Kidney epithelial cell (primary cell): ENCODE results near the gene GPX1. TPM values are rescaled to one million over a fixed set of nuclear protein-coding genes. Genes with fewer than 3 reads are reported as not detected.

Source experiments
- DNase-seq: peaks from one replicate; pipeline ENCODE4 v3.0.0-alpha.2; 2010; ENCODE audit warnings: low read depth
- H3K27me3 ChIP-seq: 2 replicates; pipeline ENCODE4 v1.6.0; 2011; ENCODE audit warnings: low read length; ENCODE audit not compliant: control insufficient read depth, insufficient read depth
- H3K36me3 ChIP-seq: 2 replicates; pipeline ENCODE4 v1.5.1; 2011; ENCODE audit warnings: low read length; ENCODE audit not compliant: control insufficient read depth, insufficient read depth
- H3K4me3 ChIP-seq: 2 replicates; pipeline ENCODE4 v1.5.1; 2011; ENCODE audit warnings: low read depth, mild to moderate bottlenecking, control low read depth, low read length
- total RNA-seq: library from RNA; depleted of rRNA; stranded (reverse); fragments of >200 nt; gene quantifications from 2 replicates; pipeline ENCODE4 v1.2.3, GENCODE V29; 2015
- TF ChIP-seq, protein P1 (sequence below): IDR thresholded peaks from 2 replicates; pipeline ENCODE4 v1.5.1; 2011; ENCODE audit warnings: mild to moderate bottlenecking, moderate library complexity, low read length, control low read depth, inconsistent platforms; ENCODE audit not compliant: insufficient read depth, poor library complexity, severe bottlenecking

Gene GPX1
- total RNA-seq, 1 donor from 2014 or later, result 422 TPM

DNA sequence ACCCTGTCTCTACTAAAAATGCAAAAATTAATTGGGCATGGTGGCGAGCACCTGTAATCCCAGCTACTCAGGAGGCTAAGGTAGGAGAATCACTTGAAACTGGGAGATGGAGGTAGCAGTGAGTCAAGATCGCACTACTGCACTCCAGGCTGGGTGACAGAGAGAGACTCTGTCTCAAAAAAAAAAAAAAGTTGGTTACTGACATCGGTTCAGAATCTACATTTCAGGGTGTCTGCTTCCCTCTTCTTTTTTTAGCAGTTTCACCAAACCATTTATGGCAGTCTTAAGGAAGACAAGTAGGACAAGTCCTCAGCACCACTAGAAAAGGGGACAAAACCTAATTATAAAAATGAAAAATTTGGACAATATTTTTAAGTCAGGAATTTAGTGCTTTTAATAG, 15.0 kb downstream of the GPX1 start:
- no peak overlapping the region for H3K4me3 ChIP-seq
- H3K36me3 ChIP-seq, result no peaks in the 10 kb centered on the region
- H3K27me3 ChIP-seq, result no peaks in the 10 kb centered on the region
- TF ChIP-seq, protein P1, sequence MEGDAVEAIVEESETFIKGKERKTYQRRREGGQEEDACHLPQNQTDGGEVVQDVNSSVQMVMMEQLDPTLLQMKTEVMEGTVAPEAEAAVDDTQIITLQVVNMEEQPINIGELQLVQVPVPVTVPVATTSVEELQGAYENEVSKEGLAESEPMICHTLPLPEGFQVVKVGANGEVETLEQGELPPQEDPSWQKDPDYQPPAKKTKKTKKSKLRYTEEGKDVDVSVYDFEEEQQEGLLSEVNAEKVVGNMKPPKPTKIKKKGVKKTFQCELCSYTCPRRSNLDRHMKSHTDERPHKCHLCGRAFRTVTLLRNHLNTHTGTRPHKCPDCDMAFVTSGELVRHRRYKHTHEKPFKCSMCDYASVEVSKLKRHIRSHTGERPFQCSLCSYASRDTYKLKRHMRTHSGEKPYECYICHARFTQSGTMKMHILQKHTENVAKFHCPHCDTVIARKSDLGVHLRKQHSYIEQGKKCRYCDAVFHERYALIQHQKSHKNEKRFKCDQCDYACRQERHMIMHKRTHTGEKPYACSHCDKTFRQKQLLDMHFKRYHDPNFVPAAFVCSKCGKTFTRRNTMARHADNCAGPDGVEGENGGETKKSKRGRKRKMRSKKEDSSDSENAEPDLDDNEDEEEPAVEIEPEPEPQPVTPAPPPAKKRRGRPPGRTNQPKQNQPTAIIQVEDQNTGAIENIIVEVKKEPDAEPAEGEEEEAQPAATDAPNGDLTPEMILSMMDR, result no peak
- no peak for DNase-seq

DNA sequence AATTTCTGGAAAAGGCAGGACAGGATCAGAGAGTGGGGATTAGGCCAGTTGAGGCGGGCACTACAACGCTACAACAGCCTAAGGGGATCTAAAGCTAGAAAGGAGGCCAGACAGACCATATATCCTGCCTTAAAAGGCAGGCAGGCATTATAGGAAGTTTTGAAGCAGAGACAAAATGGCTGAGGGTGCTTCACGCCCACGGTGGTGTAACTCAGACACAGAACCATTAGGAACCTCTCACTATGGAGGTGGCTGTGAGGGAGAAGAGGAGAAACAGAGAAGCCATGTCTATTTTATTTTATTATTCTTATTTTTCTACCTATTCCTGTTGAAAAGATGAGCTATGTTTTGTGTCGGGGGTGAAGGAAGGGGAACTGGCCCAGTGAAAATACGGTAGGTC, 16.2 kb downstream of the GPX1 start:
- DNase-seq, result no peak
- TF ChIP-seq, protein P1, result no peak
- H3K4me3 ChIP-seq, result no peak overlapping the region
- H3K27me3 ChIP-seq, result no peaks in the 10 kb centered on the region
- H3K36me3 ChIP-seq, result no peaks in the 10 kb centered on the region

DNA sequence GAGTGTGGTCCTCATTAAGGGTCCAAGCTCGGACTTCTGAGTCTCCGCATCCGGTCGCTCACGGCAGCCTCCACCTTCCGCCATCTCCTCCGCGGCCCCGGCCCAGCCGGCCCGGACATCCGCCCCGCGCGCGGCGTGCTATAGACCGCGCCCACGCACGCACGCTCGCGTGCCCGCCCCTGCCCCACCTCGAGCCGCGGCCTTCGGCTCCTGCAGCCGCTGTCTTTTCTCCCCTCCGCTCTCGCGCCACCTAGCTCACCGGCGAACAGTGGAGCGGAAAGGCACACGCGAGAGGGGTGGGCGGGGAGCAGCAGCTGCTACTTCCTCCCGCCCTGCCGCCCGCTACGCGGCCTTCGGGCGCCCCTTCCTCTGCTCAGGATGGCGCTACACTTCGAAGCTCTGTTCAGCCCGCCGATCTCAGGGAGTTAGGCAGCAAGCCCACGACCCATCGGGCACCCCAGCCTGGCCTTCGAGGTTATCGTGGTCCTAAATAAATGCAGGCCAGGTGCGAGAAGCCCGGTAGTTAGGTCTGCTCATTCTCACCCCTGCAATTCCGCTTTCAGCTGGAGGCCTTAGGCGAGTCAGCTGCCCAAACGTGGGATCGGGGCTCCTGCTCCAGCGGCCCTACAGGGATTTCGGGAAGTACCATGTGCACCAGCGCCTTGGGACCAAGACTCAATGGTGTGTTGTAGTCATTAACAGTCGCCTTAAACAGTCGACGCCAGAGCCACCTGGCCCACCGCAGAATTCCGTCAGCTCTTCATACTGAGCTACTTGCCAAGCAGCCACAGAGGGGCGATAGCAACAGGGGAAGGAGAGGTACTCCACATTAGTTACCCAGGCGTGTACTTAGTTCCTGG, 18.0 kb downstream of the GPX1 start, which contains the start of gene USP4:
Gene USP4, minus strand, starts transcription at position 113 of the 860 bp plus-strand sequence. Its CDS starts 29 bp downstream, at position 84.
- Histone ChIP-seq H3K27me3 (no peaks in the 10 kb centered on the region), H3K4me3 (peak within 1 kb of the TSS; percentile 89), H3K36me3 (no peaks in the 10 kb centered on the region)
- TF ChIP-seq, protein P1, result peak; percentile 74
- DNase-seq, result peak; percentile 76

DNA sequence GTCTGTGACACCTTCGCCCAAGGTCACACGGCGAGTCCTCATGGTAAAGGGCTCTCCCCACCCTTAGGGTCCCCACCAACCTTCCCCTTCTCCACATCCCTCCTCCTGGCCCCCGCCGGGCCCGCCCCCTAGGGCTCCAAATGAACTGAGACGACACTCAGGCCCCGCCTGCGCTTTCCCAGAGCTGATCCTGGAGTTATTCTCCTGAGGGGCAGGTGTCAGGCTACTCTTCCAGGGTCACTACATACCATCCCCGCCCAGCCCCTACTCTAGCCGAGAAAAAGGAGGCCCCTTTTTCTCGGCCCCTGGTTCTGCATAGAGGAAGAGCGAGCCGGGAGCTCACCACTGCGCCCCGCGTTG, 18.6 kb downstream of the GPX1 start:
- peak overlapping the region; percentile 89 for H3K4me3 ChIP-seq
- TF ChIP-seq, protein P1, result no peak
- no peaks in the 10 kb centered on the region for H3K36me3 ChIP-seq
- DNase-seq, result no peak
- H3K27me3 ChIP-seq, result no peaks in the 10 kb centered on the region

DNA sequence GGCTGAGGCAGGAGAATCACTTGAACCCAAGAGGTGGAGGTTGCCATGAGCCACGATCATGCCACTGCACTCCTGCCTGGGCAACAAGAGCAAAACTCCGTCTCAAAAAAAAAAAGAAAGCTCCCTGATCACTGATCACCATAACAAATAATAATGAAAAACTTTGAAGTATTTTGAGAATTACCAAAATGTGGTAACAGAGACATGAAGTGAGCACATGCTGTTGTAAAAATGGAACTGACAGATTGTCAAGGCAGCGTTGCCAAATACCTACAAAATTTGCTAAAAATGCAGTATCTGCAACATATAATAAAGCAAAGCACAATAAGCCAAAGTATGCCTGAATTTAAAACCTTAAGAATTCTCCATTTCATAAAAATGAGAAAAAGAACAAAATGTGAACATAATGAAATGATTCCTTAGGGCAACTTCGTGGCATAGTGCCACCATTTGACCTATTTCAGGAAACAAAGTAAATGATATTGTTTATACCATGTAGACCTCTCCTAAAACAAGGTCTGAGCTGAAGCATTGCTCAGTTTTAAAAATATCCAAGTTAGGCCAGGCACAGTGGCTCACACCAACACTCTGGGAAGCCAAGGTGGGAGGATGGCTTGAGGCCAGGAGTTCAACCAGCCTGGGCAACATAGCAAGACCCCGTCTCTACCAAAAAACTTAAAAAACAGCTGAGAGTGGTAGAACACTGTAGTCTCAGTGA, 24.1 kb downstream of the GPX1 start:
- DNase-seq, result no peak
- TF ChIP-seq, protein P1, result no peak
- Histone ChIP-seq H3K27me3 (no peaks in the 10 kb centered on the region), H3K4me3 (no peak overlapping the region), H3K36me3 (no peaks in the 10 kb centered on the region)
